ENCODE measurements around the gene MECP2. TPM values are rescaled to one million over a fixed set of nuclear protein-coding genes. Genes with fewer than 3 reads are reported as not detected.

The MECP2 gene
- total RNA-seq, 1 experiment from 2014 or later, result 47.3 TPM

- Histone ChIP-seq H3K9me2 (replicated peaks; ENCODE audit: low read length) (no peaks in the 10 kb centered on the region), H3K27ac (ENCODE audit: low read length) (no peak overlapping the region), H3K27me3 (ENCODE audit: low read length) (no peaks in the 10 kb centered on the region), H2AFZ (ENCODE audit: low read length) (no peak overlapping the region), H4K20me1 (ENCODE audit: low read length) (no peaks in the 10 kb centered on the region), H3K9ac (ENCODE audit: low read length) (no peak overlapping the region), H3K79me2 (ENCODE audit: low read length) (peaks cover 49% of the 10 kb centered on the region), H3K4me2 (ENCODE audit: low read length) (no peak overlapping the region), H3K9me3 (ENCODE audit: low read length) (no peaks in the 10 kb centered on the region), H3F3A (ENCODE audit: low read length, unreplicated experiment) (no peaks in the 10 kb centered on the region), H3K4me1 (ENCODE audit: insufficient read depth, low read length) (no peaks in the 10 kb centered on the region), H3K36me3 (ENCODE audit: low read depth, low read length) (no peaks in the 10 kb centered on the region; the same call in 1 of the 2 replicates), H3K4me3 (ENCODE audit: low read length) (no peak overlapping the region)
- no peak for ATAC-seq
- BruUV-seq (replicated peaks), result no TSS peak
- no peak for DNase-seq
- POLR2A ChIA-PET (ENCODE audit: unreplicated experiment), result no interaction called here
- CTCF ChIA-PET, result no interaction called here
- TF ChIP-seq EZH2phosphoT487 (IDR thresholded peaks at IDR 0.05; ENCODE audit: borderline replicate concordance, low read length) (no peak), EZH2 (IDR thresholded peaks at IDR 0.05; ENCODE audit: low read length, unreplicated experiment) (no peak)
- TF ChIP-seq, protein P1, sequence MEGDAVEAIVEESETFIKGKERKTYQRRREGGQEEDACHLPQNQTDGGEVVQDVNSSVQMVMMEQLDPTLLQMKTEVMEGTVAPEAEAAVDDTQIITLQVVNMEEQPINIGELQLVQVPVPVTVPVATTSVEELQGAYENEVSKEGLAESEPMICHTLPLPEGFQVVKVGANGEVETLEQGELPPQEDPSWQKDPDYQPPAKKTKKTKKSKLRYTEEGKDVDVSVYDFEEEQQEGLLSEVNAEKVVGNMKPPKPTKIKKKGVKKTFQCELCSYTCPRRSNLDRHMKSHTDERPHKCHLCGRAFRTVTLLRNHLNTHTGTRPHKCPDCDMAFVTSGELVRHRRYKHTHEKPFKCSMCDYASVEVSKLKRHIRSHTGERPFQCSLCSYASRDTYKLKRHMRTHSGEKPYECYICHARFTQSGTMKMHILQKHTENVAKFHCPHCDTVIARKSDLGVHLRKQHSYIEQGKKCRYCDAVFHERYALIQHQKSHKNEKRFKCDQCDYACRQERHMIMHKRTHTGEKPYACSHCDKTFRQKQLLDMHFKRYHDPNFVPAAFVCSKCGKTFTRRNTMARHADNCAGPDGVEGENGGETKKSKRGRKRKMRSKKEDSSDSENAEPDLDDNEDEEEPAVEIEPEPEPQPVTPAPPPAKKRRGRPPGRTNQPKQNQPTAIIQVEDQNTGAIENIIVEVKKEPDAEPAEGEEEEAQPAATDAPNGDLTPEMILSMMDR (conservative IDR thresholded peaks at IDR 0.05; ENCODE audit: low read depth, low read length), result no peak
- intact Hi-C loops (cut with micrococcal nuclease), result no loop called here
These were observed 49.1 kb downstream of the MECP2 start for GRCh38 chrX:154048398-154048797.

- no peak for ATAC-seq
- H3K4me1 ChIP-seq (ENCODE audit: insufficient read depth, low read length), result no peaks in the 10 kb centered on the region
These were observed 50.4 kb downstream of the MECP2 start for GRCh38 chrX:154046940-154047610.

More at GRCh38 chrX:154046940-154047610, 50.4 kb downstream of the MECP2 start:
- Histone ChIP-seq H3K27me3 (ENCODE audit: low read length) (no peaks in the 10 kb centered on the region), H3K36me3 (ENCODE audit: low read depth, low read length) (no peaks in the 10 kb centered on the region; the same call in 1 of the 2 replicates), H3K9me3 (ENCODE audit: low read length) (no peaks in the 10 kb centered on the region), H3K9me2 (replicated peaks; ENCODE audit: low read length) (no peaks in the 10 kb centered on the region), H3K4me3 (ENCODE audit: low read length) (no peak overlapping the region), H3K9ac (ENCODE audit: low read length) (no peak overlapping the region), H3K4me2 (ENCODE audit: low read length) (no peak overlapping the region), H4K20me1 (ENCODE audit: low read length) (no peaks in the 10 kb centered on the region), H3F3A (ENCODE audit: low read length, unreplicated experiment) (no peaks in the 10 kb centered on the region), H3K79me2 (ENCODE audit: low read length) (peaks cover 47% of the 10 kb centered on the region), H3K27ac (ENCODE audit: low read length) (no peak overlapping the region), H2AFZ (ENCODE audit: low read length) (no peak overlapping the region)
- intact Hi-C loops (cut with micrococcal nuclease), result no loop called here
- ChIA-PET POLR2A (ENCODE audit: unreplicated experiment) (no interaction called here), CTCF (no interaction called here)
- DNase-seq, result no peak
- BruUV-seq (replicated peaks), result no TSS peak
- TF ChIP-seq, protein P1 (conservative IDR thresholded peaks at IDR 0.05; ENCODE audit: low read depth, low read length), result no peak
- TF ChIP-seq EZH2phosphoT487 (IDR thresholded peaks at IDR 0.05; ENCODE audit: borderline replicate concordance, low read length) (no peak), EZH2 (IDR thresholded peaks at IDR 0.05; ENCODE audit: low read length, unreplicated experiment) (no peak)

Measured in PC-3 (cell line).